GM19238 (cell line): ENCODE data around the gene JAKMIP1.
"Not testable (repeated sequence)": the region's sequence is repeated elsewhere in the genome, so short reads cannot be mapped to it uniquely, and the experiment has no call there.

Experiments
- DNase-seq: peaks from one replicate; pipeline ENCODE4 v3.0.0; 2011; ENCODE audit warnings: low spot score; ENCODE audit not compliant: insufficient read length

Gene JAKMIP1

DNA sequence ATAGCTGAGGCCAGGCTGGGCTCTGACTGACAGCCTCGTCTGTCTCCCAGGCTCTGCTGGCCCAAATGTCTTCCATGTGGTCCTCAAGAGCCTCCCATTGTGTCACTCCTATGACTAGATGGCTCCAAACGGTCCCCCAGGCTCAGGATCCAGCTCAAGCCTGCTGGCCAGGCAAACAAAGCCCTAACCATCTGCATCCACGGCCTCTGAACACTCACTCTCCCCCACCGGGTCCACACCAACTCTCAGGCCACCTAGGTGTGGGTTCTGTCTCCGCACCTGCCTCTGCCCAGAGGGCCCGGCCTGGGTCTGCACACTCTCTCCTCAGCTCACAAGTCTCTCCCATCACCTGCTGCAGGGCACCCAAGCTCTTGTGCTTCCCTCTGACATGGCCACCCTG, 52.9 kb downstream of the JAKMIP1 start:
- DNase-seq, result no peak

DNA sequence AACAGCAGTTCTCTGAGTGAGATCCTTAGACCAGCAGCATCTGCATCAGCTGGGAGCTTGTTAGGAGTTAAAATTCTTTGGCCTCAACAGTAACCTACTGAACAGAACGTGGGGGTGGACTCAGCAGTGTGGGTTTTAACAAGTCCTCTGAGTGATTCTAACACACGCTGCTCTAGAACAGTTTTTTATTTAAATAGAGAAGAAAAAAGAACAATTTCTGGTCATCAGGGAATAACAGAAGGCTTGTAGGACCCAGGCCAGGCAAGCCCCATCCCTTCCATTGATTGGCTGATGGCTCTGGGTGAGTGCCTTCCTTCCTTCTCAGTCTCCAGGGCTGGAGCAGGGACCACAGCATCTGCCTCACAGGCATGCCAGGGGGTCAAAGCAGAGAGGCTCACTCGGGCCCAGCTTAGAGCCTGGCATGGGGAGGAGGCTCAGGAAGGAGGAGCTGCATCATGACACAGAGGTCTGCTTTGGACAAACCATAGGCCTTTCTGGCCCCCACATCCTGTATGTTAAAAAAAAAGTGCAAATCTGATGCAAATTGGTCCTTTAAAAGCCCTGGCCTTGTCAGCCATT, 56.7 kb downstream of the JAKMIP1 start:
- no peak for DNase-seq

DNA sequence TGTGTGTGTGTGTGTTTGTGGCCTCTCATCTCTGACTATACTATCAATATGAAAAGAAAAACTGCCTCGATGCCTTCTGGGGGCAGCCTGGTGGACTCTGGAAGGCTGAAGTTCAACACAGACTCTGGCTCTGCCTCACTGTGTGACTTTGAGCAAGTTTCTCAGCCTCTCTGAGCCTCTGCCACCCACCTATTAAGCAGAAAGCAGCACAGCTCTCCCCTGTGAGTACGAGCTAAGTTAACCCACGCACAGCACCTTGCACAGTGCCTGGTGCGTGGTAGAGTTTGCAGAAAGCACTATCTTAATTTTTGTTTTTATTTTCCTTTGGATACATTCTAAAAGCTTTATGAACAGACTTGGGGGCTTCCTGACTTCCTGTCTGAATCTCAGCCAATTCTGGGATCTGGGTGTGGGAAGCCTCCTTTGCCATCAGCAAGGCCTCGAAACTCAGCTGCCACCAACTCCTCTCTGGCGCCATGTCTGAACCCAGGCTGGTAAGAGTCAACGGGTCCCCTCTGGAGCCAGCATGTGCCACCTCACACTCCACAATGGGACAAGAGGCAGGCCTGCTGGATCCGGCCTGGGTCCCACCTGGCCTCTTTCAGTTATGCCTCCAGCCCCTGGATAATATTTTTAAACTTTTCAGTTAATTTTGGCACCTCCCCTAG, 57.3 kb downstream of the JAKMIP1 start:
- no peak for DNase-seq

DNA sequence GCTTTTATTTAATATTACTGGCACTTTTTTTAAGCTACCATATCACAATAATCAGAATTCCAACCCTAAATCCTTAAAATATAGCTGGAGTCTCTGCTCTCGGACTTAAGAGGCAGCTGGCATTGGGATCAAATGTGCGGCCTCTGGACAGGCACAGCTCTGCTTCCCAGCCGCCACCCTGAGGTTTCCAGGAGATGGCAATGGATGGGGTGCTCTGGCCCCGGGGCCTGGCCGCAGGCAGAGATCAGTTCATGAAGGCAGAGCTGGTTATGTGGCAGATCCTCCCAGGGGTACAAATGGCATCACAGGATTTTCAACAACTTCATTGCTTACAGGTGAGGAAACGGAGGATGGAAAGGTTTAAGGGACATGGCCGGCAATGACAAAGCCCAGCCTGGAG, 57.8 kb downstream of the JAKMIP1 start:
- no peak for DNase-seq

DNA sequence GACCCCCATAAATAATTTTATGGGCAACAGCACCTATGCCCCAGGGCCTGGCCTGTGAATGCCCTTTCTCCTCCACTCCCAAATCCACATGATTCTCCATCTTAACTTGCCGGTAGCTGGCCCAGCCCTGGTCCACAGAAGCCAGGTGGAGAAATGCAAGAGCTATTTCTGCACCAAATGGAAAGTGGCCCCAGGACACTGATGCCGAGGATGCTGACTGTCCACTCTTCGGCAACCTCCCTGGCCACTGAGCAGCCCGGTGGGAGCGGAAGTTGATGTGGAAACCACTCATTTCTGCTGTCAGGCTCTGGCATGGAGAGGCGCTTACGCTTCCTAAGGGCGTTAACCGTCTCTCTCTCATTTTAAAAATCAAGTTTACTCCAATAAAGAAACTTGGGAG, 58.8 kb downstream of the JAKMIP1 start:
- DNase-seq, result no peak

DNA sequence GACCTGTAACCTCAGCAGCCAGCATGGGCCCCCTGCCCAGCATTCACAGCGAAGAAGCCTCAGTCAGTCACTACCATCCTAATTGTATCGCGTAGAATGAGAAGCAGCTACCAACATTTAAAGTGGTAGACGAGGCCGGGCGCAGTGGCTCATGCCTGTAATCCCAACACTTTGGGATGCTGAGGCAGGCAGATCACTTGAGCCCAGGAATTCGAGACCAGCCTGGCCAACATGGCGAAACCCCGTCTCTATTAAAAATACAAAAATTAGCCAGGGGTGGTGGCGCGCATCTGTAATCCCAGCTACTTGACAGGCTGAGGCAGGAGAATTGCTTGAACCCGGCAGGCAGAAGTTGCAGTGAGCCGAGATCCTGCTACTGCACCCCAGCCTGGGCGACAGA, 59.3 kb downstream of the JAKMIP1 start:
- DNase-seq, result not testable (repeated sequence)

DNA sequence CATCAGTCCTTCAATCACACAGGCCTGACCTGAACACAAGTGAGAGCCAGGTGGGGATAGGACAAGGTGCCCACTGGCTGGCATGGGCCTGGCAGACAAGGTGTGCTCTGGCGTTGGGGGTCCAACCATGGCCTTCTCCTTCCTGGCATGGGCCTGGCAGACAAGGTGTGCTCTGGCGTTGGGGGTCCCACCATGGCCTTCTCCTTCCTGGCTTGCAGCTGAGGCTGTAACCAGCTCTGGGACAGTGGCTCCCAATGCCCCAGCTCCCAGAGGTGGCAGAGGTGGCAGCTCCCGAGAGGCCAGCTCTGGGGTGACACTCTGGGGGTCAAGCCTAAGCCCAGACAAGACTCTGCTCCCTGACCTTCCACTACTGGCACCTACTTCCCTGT, 62.6 kb downstream of the JAKMIP1 start:
- DNase-seq, result no peak

DNA sequence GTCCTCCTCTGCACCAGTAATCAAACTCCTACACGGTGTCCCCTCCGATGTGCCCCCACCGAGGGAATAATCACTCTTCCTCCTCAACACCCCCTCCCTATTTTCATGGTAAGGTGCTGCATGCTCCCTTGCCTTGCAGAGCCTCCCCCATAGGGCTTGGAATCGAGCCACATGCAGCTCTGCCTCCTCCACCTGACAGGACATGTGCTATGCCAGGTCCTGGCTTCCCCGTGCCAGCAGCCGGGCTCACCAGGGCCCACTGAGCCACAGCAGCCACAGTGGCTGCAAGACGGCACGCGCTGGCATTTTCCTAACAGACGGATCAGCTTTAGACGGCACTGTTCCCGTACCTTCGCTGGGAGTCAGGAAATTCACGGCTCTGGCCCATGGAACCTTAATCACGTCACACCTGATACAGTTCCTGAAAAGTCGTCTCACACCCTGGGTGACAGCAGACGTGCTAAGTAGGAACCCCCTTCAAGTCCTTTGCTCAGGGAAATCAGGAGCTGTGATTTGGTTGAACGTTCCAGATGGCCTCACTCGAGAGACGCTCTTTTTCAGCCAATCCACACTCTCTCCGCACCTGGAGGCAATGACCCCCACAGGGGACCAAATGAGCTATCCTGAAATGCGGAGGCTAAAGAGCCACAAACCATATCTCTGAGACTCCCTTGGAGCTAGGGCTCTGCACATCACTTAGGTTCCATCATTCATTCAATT, 63.2 kb downstream of the JAKMIP1 start:
- no peak for DNase-seq

DNA sequence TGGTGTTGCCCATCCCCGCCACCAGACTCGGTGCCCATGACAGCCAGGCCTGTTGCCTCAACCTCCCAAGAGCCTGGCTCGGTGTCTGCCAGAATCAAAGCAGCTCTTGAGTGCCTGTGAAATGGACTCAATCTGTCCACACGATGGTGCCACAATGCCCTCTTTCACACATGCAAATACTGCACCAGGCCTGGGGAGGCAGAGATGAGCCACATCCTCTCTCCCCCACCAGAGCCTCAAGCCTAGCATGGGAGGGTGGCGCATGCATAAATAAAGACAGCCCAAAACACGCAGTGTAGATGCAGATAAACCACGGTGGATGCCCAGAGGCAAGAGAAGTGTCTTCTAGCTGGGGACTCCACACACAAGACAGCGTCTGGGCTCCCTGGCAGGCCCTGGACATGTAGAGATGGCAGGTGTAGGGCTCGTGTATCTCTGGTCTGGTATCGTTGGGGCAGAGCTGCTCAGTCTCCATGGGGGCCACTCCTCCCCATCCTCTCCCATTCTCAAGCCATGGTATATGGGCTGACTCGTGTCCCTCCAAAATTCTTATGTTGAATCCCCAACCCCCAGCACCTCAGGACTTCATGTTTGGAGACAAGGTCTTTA, 65.6 kb downstream of the JAKMIP1 start:
- peak; percentile 17 for DNase-seq

DNA sequence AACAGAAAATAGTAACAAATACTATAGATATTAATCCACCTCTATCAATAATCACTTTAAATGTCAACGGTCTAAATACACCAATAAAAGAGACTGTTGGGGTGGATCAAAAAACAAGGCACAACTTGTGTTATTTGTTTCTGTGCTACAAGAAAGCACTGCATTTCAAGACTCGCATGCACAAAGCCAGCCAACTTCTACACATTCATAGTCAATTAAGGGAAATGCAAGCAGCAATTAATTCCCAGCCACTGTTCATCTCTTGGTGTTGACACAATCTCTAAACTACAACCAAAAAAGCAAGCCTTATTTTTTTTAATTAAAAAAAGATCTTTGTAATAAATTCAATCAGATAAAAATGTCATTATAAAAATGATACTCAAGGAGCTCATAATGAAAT, 67.6 kb downstream of the JAKMIP1 start:
- no peak for DNase-seq

DNA sequence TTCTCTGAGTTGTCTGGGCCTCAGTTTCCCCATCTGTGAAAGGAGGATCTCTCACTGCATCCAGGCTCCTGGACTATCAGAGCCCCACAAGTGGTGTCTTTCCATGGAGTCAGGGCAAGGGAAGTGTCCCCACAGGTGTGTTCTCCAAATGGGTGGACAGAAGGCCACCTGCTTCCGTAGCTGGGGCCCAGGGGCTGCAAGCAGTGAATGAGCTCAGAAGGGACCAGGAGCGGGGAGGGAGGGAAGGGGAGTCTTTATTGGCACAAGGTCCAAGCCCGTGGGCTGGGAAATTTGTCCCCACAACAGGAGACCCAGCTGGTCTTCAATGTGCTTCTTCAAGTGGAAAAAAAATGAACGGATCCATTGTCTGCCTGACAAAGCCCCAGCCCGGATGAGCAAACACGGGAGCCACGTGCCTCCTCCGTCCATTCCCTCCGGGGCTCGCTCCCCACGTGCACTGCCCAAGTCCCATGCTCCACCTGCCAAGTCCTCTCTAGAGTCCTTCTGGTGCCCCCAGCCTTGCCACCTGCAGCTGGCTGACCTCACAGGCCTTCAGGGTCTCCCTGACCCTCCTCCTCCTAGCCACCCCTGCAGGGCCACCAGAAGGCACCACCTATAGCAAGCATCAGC, 72.0 kb downstream of the JAKMIP1 start:
- DNase-seq, result no peak

DNA sequence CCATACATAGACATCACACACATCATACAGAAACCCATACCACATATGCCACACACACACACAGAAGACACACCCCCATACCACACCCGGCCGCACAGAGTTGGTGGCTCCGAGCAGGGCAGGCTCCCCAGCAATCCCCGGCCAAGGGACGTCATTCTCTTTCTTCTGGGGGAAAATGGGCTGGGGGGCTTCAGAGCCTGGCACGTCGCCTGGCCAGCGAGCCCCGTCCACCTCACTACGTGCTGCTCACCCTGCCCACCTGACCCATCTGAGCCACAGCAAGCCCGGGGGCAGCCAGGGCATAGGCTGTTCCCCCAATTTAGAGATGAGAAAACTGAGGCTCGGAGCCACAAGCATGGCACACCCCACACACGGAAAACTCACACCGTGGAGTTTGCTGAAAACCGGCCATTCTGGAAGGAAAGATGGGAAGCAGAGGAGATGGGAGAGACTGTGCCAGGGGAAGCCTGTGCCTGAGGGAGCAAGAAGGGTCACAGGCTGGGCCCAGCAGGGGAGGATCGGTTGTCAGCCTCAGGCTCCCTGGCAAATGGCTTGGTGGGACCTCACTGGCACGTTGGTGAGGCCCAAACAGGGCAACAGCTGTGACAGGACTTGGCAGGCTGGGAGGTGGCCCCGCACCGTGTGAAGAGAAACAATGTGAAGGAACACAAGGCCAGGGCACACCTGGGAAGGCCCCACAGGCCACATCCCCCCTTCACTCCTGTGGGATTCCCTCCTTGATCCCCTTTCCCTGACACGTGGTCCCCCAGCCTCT, 73.2 kb downstream of the JAKMIP1 start:
- DNase-seq, result no peak

DNA sequence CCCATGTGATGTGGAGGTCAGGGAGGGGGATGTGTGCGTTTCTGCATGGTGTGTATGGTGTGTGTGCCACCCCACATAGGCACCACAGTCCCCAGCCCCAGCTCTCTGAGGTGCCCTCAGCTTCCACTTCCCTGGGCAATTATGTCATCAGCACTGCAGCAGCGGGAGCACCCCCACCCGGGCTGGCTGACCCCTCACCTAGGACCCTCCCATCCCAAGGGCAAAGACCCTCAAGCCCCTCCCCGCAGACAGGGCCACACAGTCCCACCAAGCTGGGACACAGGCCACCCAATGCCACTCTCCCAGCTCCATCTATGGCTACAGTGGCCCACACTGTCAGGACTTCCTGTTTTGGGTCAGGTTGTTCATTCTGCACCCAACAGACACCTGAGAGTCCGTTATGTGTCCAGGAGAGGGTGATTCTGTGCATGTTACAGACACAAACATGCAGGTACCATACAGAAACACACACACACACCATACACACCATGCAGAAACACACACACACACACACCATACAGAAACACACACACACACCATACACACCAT, 75.2 kb downstream of the JAKMIP1 start:
- no peak for DNase-seq

DNA sequence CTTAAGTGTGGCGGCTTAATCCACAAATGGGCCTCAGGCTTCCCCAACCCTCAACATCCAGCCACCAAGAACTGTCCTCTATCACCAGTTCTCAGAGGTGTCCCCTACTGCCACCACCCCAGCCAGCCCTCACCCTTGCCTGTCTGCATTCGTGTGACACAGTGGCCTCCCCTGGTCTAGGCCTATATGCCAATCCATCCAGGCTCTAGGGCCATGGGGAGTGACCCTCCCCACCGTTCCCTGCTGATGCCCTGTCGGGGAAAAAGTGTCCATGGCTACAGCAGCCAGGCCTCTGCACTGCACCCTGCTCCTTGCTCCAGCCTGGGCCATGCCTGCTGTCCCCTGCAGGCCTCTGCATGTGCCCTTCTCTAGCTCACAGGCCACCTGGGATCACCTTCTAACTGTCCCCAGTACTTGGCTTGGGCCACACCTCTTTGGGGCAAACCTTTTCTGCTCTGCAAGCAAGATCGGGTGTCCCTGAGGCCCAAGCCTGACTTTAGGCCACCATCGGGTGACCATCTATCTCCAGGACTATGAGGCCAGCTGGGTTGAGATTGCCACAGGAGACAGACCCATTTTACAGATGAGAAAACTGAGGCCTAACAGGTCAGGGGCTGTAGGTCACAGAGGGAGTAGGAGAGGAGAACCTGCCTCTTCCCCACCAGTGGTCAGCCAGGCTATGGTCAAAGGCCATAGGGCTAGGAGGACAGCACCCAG, 75.8 kb downstream of the JAKMIP1 start:
- DNase-seq, result no peak

DNA sequence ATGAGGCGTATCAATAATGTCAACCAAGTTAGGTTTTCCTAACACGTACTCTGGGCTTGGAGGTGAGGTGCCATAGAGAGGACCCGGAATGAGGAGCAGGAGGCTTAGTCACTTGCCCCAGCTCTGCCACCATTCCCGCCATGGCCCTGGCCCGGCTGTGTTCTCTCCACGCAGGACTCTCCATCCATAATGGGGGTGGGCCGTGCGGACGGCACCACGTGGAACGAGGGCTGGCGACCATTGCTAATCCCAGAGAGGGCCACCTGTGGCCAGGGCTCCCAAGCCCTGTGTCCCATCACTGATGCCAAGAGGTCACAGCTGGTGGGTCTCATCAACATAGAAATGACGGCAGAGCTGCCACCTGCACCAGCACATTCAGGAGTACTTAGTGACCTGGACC, 76.4 kb downstream of the JAKMIP1 start:
- no peak for DNase-seq

DNA sequence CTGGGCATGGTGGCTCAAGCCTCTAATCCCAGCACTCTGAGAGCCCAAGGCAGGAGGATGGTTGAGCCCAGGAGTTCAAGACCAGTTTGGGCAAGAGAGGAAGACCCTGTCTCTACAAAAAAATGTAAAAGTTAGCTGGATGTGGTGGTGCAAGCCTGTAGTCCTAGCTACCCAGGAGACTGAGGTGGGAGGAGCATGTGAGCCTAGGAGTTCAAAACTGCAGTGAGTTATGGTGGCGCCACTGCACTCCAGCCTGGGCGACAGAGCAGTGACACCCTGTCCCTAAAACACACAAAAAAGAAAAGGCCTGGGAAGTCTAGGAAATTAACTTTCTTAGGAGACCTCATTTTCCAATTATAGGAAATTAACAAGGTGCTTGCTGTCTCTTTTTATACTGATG, 76.8 kb downstream of the JAKMIP1 start:
- DNase-seq, result no peak

DNA sequence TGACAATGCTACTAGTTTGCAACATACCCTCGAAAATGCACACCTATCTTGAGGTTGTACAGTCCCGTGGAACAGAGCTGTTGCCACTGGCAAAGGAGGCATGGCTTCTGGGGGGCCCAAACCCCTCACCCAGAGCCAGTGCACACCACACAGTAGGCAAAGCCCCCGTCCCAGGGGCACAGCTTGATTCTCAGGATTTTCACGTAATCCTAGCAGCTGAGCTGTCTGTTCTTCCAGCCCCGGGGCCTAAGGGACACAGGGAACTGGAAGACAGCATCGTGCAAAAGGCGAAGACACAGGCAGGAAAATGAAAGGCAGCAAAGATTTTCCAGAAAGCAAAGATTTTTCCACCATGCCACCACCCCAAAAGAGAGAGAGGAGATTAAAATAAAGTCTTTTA, 77.2 kb downstream of the JAKMIP1 start:
- no peak for DNase-seq

DNA sequence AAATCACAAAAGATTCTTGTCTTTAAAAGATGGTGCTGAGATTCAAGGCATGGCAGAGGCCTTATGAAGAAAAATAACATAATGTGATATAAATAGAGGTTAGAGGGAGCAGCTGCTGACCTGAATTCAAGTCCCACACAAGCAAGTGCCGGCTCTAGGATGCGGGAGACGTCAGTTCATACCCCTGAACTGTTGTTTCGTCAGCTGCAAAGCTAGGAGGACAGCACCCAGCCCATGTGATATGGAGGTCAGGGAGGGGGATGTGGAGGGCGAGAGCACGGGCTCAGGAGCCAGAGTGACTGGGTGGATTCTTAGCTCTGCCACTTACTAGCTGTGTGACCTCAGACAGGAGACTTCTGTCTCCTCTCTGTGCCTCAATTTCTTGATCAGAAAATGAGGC, 77.9 kb downstream of the JAKMIP1 start:
- no peak for DNase-seq

DNA sequence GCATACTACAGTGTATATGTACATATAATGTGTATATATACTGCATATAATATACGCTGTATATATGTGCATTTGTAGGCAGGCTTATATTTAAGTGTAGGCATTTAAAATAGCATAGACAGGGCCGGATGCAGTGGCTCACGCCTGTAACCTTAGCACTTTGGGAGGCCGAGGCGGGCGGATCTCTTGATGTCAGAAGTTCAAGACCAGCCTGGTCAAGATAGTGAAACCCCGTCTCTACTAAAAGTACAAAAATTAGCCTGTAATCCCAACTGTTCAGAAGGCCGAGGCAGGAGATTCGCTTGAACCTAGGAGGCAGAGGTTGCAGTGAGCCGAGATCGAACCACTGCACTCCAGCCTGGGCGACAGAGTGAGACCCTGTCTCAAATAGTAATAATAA, 78.4 kb downstream of the JAKMIP1 start:
- DNase-seq, result no peak

DNA sequence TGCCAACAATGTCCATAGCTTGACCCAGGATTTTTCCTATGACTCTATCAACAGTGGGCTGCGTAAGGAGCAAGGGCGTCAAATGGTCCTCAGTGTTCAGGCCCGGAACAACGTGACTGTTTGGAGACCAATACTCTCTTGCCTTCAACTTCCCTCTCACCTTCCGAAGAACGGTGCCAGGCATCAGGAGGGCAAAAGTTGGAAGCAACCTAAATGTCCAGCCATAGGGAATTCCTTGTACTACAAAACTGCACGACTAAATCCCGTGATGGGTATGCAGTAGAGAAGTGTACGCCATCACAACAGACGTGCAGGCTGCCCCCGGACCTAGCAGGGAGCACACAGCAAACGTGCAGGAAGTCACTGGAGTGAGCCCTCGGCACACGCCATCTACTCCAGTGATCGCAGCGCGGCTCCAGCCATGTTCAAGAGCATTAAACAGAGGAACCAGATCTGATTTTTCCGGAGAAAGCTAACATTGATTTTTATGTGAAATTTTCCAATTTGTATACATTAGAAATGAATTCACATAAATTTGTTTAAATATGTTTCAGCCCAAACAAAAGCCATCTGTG, 79.0 kb downstream of the JAKMIP1 start:
- DNase-seq, result no peak
